Muscle layer of colon (tissue), 2 donors: ENCODE results near the gene KCNK6.
"Not testable (repeated sequence)": the region's sequence is repeated elsewhere in the genome, so short reads cannot be mapped to it uniquely, and the experiment has no call there.

Experiments
- H3K27ac ChIP-seq: one replicate; pipeline ENCODE4 v1.7.0; 2013; ENCODE audit warnings: low read depth, mild to moderate bottlenecking, low read length, moderate library complexity
- H3K27me3 ChIP-seq, 2 donors: one replicate each; pipeline ENCODE4 v1.7.0; 2013; ENCODE audit warnings: low read length in 2 of 2, mild to moderate bottlenecking in 2 of 2; ENCODE audit not compliant: insufficient read depth in 2 of 2, control insufficient read depth in 1 of 2
- H3K36me3 ChIP-seq: one replicate; pipeline ENCODE4 v1.7.0; 2013; ENCODE audit warnings: mild to moderate bottlenecking, low read length; ENCODE audit not compliant: insufficient read depth
- H3K4me1 ChIP-seq: one replicate; pipeline ENCODE4 v1.7.0; 2013; ENCODE audit warnings: mild to moderate bottlenecking, low read length; ENCODE audit not compliant: insufficient read depth
- H3K4me3 ChIP-seq, 2 donors: one replicate each; pipeline ENCODE4 v1.7.0; 2013; ENCODE audit warnings: low read length in 2 of 2, low read depth in 1 of 2, mild to moderate bottlenecking in 1 of 2, moderate library complexity in 1 of 2
- H3K9ac ChIP-seq: one replicate; pipeline ENCODE4 v1.7.0; 2013; ENCODE audit warnings: low read length
- H3K9me3 ChIP-seq: one replicate; pipeline ENCODE4 v1.7.0; 2013; ENCODE audit warnings: mild to moderate bottlenecking, low read length
- donor health status: abdominal sarcoma.
- donor health status: Adenocarcinoma of cecum.

KCNK6 gene

GRCh38 chr19:38331728-38332127, 12.1 kb downstream of the KCNK6 start:
- Histone ChIP-seq H3K27ac (no peak overlapping the region), H3K36me3 (peaks cover 18% of the 10 kb centered on the region), H3K9me3 (no peaks in the 10 kb centered on the region), H3K4me3 (no peak overlapping the region), H3K9ac (no peak overlapping the region), H3K27me3 (no peaks in the 10 kb centered on the region), H3K4me1 (no peaks in the 10 kb centered on the region)

GRCh38 chr19:38333245-38333644, 13.6 kb downstream of the KCNK6 start:
- no peaks in the 10 kb centered on the region for H3K9me3 ChIP-seq
- no peaks in the 10 kb centered on the region for H3K27me3 ChIP-seq
- no peak overlapping the region for H3K9ac ChIP-seq
- no peak overlapping the region for H3K27ac ChIP-seq
- peaks cover 4% of the 10 kb centered on the region for H3K4me1 ChIP-seq
- H3K36me3 ChIP-seq, result peaks cover 3% of the 10 kb centered on the region
- no peak overlapping the region for H3K4me3 ChIP-seq

- peaks cover 4% of the 10 kb centered on the region for H3K4me1 ChIP-seq
- H3K9me3 ChIP-seq, result no peaks in the 10 kb centered on the region
- H3K9ac ChIP-seq, result peak overlapping the region; percentile 57
- peak overlapping the region; percentile 90 for H3K27ac ChIP-seq
- H3K36me3 ChIP-seq, result peaks cover 7% of the 10 kb centered on the region
- peak overlapping the region; percentile 71 to 85 for H3K4me3 ChIP-seq
- H3K27me3 ChIP-seq, result no peaks in the 10 kb centered on the region
These were observed 16.4 kb downstream of the KCNK6 start for GRCh38 chr19:38335949-38336637.

GRCh38 chr19:38336638-38337359, 17.2 kb downstream of the KCNK6 start:
- H3K4me3 ChIP-seq, result peak overlapping the region; percentile 71 to 85
- H3K27ac ChIP-seq, result peak overlapping the region; percentile 90
- H3K9ac ChIP-seq, result peak overlapping the region; percentile 57
- no peaks in the 10 kb centered on the region for H3K27me3 ChIP-seq
- H3K9me3 ChIP-seq, result no peaks in the 10 kb centered on the region
- peaks cover 4% of the 10 kb centered on the region for H3K4me1 ChIP-seq
- H3K36me3 ChIP-seq, result peaks cover 8% of the 10 kb centered on the region

GRCh38 chr19:38337360-38337653, 17.7 kb downstream of the KCNK6 start:
- Histone ChIP-seq H3K27me3 (no peaks in the 10 kb centered on the region), H3K9me3 (no peaks in the 10 kb centered on the region), H3K9ac (no peak overlapping the region), H3K36me3 (peaks cover 8% of the 10 kb centered on the region), H3K27ac (no peak overlapping the region), H3K4me1 (peaks cover 4% of the 10 kb centered on the region), H3K4me3 (peak overlapping the region in 1 of 2 donors; percentile 85)

GRCh38 chr19:38339011-38339410, 19.4 kb downstream of the KCNK6 start:
- not testable (repeated sequence) for H3K4me3 ChIP-seq, H3K9ac ChIP-seq, H3K27me3 ChIP-seq, H3K4me1 ChIP-seq, H3K36me3 ChIP-seq, H3K9me3 ChIP-seq, H3K27ac ChIP-seq

GRCh38 chr19:38340927-38341326, 21.3 kb downstream of the KCNK6 start:
- H3K9me3 ChIP-seq, result no peaks in the 10 kb centered on the region
- peaks cover 8% of the 10 kb centered on the region for H3K36me3 ChIP-seq
- H3K4me3 ChIP-seq, result no peak overlapping the region
- no peak overlapping the region for H3K9ac ChIP-seq
- H3K27me3 ChIP-seq, result no peaks in the 10 kb centered on the region
- H3K27ac ChIP-seq, result no peak overlapping the region
- H3K4me1 ChIP-seq, result peaks cover 4% of the 10 kb centered on the region

GRCh38 chr19:38346837-38347236, 27.2 kb downstream of the KCNK6 start:
- Histone ChIP-seq H3K36me3 (no peaks in the 10 kb centered on the region), H3K27ac (no peak overlapping the region), H3K4me1 (no peaks in the 10 kb centered on the region), H3K9ac (no peak overlapping the region), H3K27me3 (peaks cover 0 to 1% of the 10 kb centered on the region in 2 donors), H3K9me3 (no peaks in the 10 kb centered on the region), H3K4me3 (no peak overlapping the region)

- Histone ChIP-seq H3K36me3 (no peaks in the 10 kb centered on the region), H3K9me3 (no peaks in the 10 kb centered on the region), H3K4me1 (no peaks in the 10 kb centered on the region), H3K9ac (no peak overlapping the region), H3K27me3 (peaks cover 7 to 14% of the 10 kb centered on the region in 2 donors), H3K4me3 (no peak overlapping the region), H3K27ac (no peak overlapping the region)
These were observed 31.2 kb downstream of the KCNK6 start for GRCh38 chr19:38350883-38351282.

- Histone ChIP-seq H3K36me3 (no peaks in the 10 kb centered on the region), H3K4me1 (no peaks in the 10 kb centered on the region), H3K9me3 (no peaks in the 10 kb centered on the region), H3K27ac (no peak overlapping the region), H3K27me3 (peaks cover 7 to 23% of the 10 kb centered on the region in 2 donors), H3K9ac (no peak overlapping the region), H3K4me3 (no peak overlapping the region)
These were observed 32.3 kb downstream of the KCNK6 start for GRCh38 chr19:38351865-38352395.

GRCh38 chr19:38352611-38353010, 33.0 kb downstream of the KCNK6 start:
- no peaks in the 10 kb centered on the region for H3K36me3 ChIP-seq
- no peaks in the 10 kb centered on the region for H3K4me1 ChIP-seq
- H3K9ac ChIP-seq, result no peak overlapping the region
- peaks cover 7 to 25% of the 10 kb centered on the region in 2 donors for H3K27me3 ChIP-seq
- no peaks in the 10 kb centered on the region for H3K9me3 ChIP-seq
- H3K27ac ChIP-seq, result no peak overlapping the region
- no peak overlapping the region for H3K4me3 ChIP-seq
